Left ventricle myocardium superior (tissue), 1 donor: ENCODE data around the gene NKRF. TPM values are rescaled to one million over a fixed set of nuclear protein-coding genes. Genes with fewer than 3 reads are reported as not detected.

Experiments
- ATAC-seq: fragments of 200-7000 bp; cut with Tn5 transposase; one replicate; pipeline ENCODE4 v1.9.1; 2020; ENCODE audit warnings: mild to moderate bottlenecking, moderate library complexity
- DNase-seq: peaks from one replicate; pipeline ENCODE4 v3.0.0-alpha.2; 2020
- intact Hi-C: fragments of 100-400 bp; cut with micrococcal nuclease; formaldehyde crosslinking; loops from one replicate; pipeline ENCODE4 v1.11.0; 2022
- total RNA-seq: library from RNA; stranded (reverse); fragmentation: NEBNext Ultra II Directional; extraction: Animal tissue kit (Norgen Biotek cat#: 25700); gene quantifications from one replicate; pipeline ENCODE4 v1.2.1, GENCODE V29; 2021
- donor health status: DM: no; HTN: yes; CAD: no; lungs with severe emphysema.

Gene NKRF
- total RNA-seq, 1 donor from 2014 or later = 5.2 TPM

DNA sequence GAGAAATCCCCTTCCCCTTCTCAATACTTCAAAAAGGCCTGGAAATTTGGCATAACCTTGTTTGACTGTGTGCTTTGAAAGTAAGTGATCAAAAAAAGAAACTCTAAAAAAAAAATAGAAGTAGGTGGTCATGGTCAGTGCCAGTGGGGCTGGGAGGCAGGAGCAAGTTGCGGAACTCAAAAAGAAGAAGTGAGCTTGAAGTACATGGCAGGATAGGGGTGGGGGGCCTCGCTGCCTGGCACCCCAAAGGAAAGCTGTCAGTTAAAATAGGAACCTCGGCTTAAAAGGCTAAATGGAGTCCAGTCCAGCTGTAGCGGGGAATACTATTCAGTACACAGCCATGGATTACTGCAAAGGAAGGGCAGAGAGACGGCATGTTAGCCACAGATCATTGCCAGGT is 12.2 kb upstream of the NKRF start:
- ATAC-seq = peak; percentile 65
- intact Hi-C loops = no loop called here
- DNase-seq = peak; percentile 37

DNA sequence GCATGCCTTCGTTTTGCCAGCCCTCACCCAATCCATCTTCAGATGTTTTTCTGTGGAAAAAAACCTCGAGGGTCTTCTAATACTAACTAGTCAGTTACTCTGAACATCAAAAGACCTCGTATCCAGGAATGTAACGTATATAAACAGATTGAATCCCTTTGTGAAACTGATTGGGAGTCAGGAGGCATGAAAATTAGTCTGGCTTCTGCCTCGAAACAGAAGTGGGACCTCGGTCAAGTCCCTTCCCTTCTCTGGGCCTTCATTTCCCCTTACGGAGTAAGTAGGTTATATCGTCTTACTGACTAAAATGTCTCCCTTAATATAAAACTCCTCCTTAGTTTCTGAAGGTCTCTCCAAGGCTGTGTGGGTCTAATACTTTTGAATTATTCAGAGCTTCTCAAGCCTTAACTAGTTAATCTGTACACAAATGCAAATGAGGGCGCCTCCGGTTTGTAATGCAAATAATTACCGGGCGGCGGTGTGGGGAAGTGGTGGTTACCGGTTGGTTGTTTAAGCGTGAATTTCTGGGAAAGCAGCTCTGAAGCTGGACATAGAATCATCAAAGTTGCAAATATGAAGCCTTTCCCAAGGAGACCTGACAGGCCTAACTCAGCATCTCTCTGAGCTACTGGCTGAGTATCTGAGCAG is 11.4 kb upstream of the NKRF start:
- ATAC-seq (no peak), DNase-seq (no peak)
- intact Hi-C loops = no loop called here

DNA sequence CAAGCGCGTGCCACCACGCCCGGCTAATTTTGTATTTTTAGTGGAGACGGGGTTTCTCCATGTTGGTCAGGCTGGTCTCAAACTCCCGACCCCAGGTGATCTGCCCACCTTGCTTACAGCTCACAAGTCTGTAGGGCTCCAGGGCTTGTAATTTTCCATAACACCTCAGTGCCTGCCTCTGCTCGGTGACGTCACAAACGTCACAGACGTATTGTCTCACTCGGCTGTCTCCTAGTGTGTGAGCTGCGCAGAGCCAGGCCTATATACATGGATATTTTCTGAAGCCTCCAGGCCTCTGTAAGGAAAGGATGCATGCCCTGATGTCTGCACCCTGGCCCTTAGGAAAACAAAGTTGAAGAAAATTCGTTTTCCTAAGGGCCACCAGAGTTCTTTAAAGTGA is 8.6 kb upstream of the NKRF start:
- DNase-seq (no peak), ATAC-seq (no peak)
- intact Hi-C loops = no loop called here

GRCh38 chrX:119607018-119607389 is 780 bp upstream of the NKRF start:
- intact Hi-C loops = no loop called here
- DNase-seq (no peak), ATAC-seq (no peak)

DNA sequence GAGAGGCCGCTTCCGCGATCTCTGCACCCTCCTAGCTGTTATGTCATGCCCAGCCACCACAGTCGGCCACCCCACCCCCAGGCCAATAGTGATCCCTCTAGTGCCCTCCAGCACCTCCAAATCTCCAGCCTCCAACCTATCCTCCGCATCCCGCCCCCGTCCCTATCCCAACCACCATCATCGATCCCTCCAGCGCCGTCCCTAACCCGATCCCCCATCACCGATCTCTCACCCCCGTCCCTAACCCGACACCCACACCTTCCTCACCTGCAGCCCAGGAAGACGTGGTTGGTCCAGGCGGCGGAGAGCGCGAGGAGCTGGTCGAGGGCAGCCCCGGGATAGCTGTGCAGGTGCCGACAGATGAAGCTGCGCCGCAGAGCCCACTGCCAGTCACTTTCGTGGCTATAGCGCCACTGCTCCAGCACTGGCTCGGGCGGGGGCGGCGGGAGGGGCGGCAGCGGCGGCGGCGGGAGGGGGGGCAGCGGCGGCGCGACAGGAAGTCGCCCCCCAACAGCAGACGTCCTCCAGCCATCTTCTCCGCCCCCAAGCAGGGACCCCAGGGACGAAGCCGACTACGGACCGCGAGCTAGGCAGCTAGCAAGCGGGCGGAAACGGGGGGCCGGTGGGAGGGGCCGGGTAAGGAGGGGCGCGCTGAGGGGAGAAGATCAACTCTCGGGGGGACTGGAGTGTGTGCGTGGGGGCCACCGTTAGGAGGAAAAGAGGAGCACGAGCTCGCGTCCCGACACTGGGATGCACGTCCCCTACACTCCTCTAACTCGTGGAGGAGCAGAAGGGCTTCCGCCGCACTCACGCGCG is 552 bp downstream of the NKRF start:
- intact Hi-C loops = no loop called here
- ATAC-seq = peak; percentile 81
- DNase-seq = peak; percentile 51

GRCh38 chrX:119604766-119605463 is 1.3 kb downstream of the NKRF start:
- DNase-seq (no peak), ATAC-seq (no peak)
- intact Hi-C loops = no loop called here

DNA sequence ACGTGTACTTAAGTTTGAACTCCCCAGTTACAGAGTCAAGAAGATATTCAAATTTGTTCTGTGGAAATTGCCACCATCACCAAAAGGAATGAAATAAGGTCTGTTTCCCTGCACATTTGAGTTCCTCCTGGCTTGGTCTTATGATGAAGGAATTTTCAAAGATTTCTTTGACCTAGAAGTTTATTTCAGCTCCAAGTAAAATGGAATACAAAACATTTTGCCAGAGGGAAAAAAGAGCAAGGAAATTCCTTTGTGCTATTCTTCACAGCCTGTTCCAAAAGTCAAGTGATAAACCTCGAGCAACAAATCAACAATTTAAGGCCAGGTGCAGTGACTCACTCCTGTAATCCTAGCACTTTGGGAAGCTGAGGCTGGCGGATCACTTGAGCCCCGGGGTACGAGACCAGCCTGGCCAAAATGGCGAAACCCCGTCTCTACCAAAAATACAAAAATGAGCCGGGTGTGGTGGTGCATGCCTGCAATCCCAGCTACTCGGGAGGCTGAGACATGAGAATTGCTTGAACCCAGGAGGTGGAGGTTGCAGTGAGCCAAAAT is 3.4 kb downstream of the NKRF start:
- intact Hi-C loops = no loop called here
- DNase-seq = no peak
- ATAC-seq = no peak

DNA sequence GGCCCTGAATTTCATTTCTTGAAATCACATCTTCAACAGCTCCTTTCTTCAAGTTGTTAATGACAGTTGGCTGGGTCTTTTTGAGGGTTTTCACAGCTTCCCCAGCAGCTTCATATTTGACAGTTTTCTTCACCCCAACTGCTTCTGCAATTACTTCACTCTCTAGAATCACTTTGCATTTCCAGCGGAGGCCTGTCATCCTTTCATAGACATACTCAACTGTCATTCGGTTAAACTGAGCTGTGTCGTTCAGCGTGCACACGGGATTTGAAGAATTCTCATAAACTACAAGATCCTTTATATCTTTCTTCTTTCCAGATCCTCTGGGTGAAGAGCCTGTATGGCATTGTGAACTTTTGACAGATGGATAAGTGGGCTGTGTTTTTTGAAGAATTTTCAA is 16.4 kb downstream of the NKRF start:
- ATAC-seq = no peak
- no peak for DNase-seq
- intact Hi-C loops = no loop called here

DNA sequence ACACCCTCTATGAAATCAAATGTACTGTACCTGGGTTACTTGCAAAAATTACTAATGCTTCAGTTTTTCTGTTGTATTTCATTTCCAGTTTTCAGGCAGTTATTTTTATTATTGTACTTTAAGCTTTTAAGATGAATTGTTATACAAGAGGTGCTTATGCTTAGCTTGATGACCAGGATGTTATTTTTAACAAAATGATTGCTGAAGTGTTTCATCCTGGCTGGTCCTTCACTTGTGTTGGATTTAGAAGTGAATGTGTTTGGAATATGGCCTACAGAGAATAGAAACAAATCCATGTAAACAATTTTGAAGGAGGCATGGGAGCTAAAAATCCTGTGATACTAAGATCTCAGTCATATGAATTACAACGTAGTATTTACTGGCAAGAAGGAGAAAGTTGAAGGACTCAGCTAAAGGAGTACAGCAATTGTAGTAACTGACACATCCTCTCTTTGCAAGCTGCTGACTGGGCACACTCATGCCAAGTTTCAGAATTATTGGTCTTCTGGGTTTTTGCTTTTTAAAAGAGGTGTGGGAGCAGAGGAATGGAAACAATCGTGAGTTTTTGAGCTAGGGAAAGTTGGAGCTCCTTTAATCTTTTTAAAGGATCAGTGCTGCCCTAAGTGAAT is 22.7 kb downstream of the NKRF start:
- no peak for DNase-seq
- ATAC-seq = peak; percentile 79
- intact Hi-C loops = no loop called here

- intact Hi-C loops = no loop called here
- no peak for ATAC-seq
Observed at GRCh38 chrX:119579414-119579813, 26.8 kb downstream of the NKRF start.

GRCh38 chrX:119574394-119575266 is 31.6 kb downstream of the NKRF start, which contains the start of gene UBE2A:
UBE2A (plus strand) TSS chrX:119574563; CDS start chrX:119574712, 149 bp downstream.
- intact Hi-C loops = no loop called here
- peak; percentile 97 for ATAC-seq
- DNase-seq = peak; percentile 95

More at GRCh38 chrX:119579414-119579813, 26.8 kb downstream of the NKRF start:
- DNase-seq = no peak

GRCh38 chrX:119573840-119574393 is 32.3 kb downstream of the NKRF start:
- ATAC-seq (peak; percentile 45), DNase-seq (no peak)
- intact Hi-C loops = no loop called here

DNA sequence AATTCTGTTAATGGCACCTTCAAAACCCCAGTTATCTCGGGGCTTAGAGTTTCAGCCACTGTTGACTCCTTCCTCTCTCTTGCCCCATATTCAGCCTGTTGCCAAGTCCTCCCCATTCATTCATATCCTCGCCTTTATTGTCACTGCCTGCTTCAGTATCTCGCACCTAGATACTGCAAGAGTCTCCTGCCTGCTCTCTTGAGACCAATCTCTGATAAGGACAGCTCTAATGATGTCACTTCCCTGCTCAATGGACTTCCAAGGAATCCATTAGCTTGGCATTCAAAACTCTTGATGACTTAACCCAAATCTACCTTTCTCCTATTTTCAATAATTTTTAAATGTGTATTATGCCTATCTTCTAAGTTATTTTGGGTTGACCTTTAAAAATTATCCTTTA is 33.0 kb downstream of the NKRF start:
- intact Hi-C loops = no loop called here
- no peak for ATAC-seq

DNA sequence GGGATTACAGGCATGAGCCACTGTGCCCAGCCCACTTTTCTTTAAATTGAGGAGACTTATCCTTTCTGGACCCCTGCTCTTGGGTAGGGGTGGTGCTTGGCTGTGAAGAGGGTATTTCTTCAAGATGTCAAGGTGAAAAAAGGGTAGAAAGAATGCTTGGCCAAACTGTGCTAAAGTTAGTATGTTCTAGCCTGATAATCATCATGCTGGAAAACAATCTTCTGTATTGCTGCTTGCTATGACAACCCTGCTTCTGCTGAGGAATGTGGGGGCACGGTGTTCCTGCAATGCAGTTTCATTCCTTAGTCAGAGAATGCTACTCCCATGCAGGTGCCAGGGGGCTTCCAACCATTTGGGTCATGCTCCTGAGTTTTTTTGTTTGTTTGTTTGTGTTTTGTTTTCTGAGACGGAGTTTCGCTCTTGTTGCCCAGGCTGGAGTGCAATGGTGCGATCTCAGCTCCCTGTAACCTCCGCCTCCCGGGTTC is 35.8 kb downstream of the NKRF start:
- intact Hi-C loops = no loop called here
- ATAC-seq = no peak
- DNase-seq = no peak

More for the DNA sequence above, 33.0 kb downstream of the NKRF start:
- DNase-seq = no peak

DNA sequence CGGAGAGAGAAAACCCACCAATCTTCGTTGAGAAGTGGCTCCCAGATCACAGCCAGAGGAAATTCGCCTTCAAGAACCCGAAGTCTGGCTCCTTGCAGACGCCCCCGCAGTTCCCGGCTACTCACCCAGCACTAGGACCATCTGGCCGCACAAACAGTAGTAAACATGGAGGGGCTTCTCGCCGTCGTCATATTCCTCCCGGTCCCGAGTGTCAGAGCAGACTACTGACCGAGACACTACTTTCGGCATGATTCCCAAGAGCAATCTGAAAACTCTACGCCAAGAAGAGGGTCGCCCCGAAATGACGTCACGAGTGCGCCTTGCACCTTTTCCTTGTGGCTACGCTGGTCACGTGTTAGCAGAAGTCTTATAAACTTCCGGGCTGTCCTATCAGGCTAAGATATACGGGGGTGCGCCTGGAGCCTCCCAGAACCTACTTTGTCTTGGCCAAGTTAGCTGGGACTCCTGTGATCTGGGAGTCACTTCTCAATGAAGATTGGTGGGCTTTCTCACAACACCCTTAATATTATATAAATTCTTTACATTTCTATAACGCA is 41.0 kb downstream of the NKRF start, which contains the start of gene STEEP1:
Gene STEEP1 (minus strand): TSS at position 303 of the 557 bp plus-strand sequence. CDS start 54 bp downstream, at position 249.
- ATAC-seq (peak; percentile 98), DNase-seq (peak; percentile 92)
- intact Hi-C loops = no loop called here

DNA sequence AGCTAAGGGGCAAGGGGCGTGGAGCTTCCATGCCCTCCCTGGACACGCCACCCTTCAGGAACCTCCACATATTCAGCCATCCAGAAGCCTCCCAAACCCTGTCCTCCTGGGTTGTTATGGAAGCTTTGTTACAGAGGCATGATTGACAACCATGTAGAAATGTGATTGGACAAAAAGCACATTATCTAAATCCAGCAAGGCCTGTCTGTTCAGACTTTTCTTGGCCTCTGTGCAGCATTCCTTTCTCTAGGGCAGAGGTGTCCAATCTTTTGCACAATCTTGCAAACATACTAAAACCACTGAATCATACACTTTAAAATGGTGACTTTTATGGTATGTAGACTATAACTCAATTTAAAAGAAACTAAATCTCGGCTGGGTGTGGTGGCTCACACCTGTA is 53.7 kb downstream of the NKRF start:
- no peak for ATAC-seq
- DNase-seq = no peak
- intact Hi-C loops = no loop called here

GRCh38 chrX:119549327-119550016 is 56.8 kb downstream of the NKRF start:
- ATAC-seq (no peak), DNase-seq (no peak)

More at GRCh38 chrX:119549327-119550016, 56.8 kb downstream of the NKRF start:
- intact Hi-C loops = no loop called here
